GM23248 (cell line): ENCODE results near the gene STRIT1.

Source experiments
- EZH2 ChIP-seq: fragments of 200-600 bp; sonication (generic); IDR thresholded peaks from 2 replicates; pipeline ENCODE4 v1.6.1; 2018; ENCODE audit warnings: antibody characterized with exemption, mild to moderate bottlenecking; ENCODE audit not compliant: insufficient read depth, poor library complexity, severe bottlenecking
- EZH2phosphoT487 ChIP-seq: fragments of 200-600 bp; sonication (generic); IDR thresholded peaks from 2 replicates; pipeline ENCODE4 v1.6.1; 2018; ENCODE audit warnings: antibody characterized with exemption, moderate library complexity, mild to moderate bottlenecking, low read depth; ENCODE audit not compliant: insufficient read depth

GRCh38 chr3:155308831-155309230, 15.3 kb upstream of the STRIT1 start:
- TF ChIP-seq EZH2phosphoT487, result no peak
- no peak for TF ChIP-seq EZH2
